Right lobe of liver (tissue), 6 donors: Measurements from ENCODE around the gene TLN1. TPM values are rescaled to one million over a fixed set of nuclear protein-coding genes. Genes with fewer than 3 reads are reported as not detected.

ENCODE experiments used
- ATAC-seq, 4 donors: fragments of 200-7000 bp; cut with Tn5 transposase; one replicate each; pipeline ENCODE4 v1.9.1; 2020; ENCODE audit warnings: mild to moderate bottlenecking in 4 of 4, moderate library complexity in 4 of 4
- DNase-seq, 3 donors: peaks; one replicate each; pipeline ENCODE4 v3.0.0-alpha.2; 2020
- H3K27ac ChIP-seq, 3 donors: fragments of 200-600 bp; one replicate each; pipeline ENCODE4 v1.8.0; 2022
- H3K27me3 ChIP-seq, 2 donors: fragments of 200-600 bp; one replicate each; pipeline ENCODE4 v1.8.0; 2022
- H3K36me3 ChIP-seq, 4 donors: fragments of 200-600 bp; sonication (generic) in 1 of 4; one replicate each; pipeline versions ENCODE4 v1.5.1 to v1.8.0; 2017 to 2022; ENCODE audit warnings: control low read depth in 1 of 4
- H3K4me1 ChIP-seq, 4 donors: fragments of 200-600 bp; sonication (generic) in 1 of 4; one replicate each; pipeline versions ENCODE4 v1.5.1 to v1.8.0; 2017 to 2022; ENCODE audit warnings: control low read depth in 1 of 4
- H3K4me3 ChIP-seq, 3 donors: fragments of 200-600 bp; one replicate each; pipeline ENCODE4 v1.8.0; 2022
- H3K9me3 ChIP-seq, 4 donors: fragments of 200-600 bp; sonication (generic) in 1 of 4; one replicate each; pipeline versions ENCODE4 v1.5.1 to v1.8.0; 2017 to 2022; ENCODE audit warnings: control low read depth in 1 of 4
- POLR2A ChIP-seq: fragments of 450-650 bp; IDR thresholded peaks from one replicate; pipeline ENCODE4 v1.6.1; 2017; ENCODE audit warnings: antibody characterized with exemption, mild to moderate bottlenecking
- whole genome bisulfite sequencing: methylation state at CpG from one replicate; pipeline ENCODE4 v1.1.6; 2018; ENCODE audit warnings: low coverage, low lambda C conversion rate; ENCODE audit not compliant: insufficient coverage; ENCODE audit errors: missing lambda C conversion rate; 5-methylcytosine and 5-hydroxymethylcytosine counted together
- intact Hi-C, 2 donors: fragments of 100-400 bp; cut with DNase I; formaldehyde crosslinking; loops; one replicate each; pipeline versions ENCODE4 v1.11.2 to v1.14.1; 2022
- total RNA-seq, 6 experiments: library from RNA; depleted of rRNA in 2 of 6; stranded (reverse); fragments of >200 nt in 2 of 6; fragmentation: NEBNext Ultra II Directional in 3 of 6; extraction: Animal tissue kit (Norgen Biotek cat#: 25700) in 3 of 6; gene quantifications; one replicate each; pipeline versions ENCODE4 v1.1.0 to v1.2.4, GENCODE V29; 2016 to 2023
- TF ChIP-seq, protein P1 (sequence below), 4 donors: fragments of 200-600 bp in 3 of 4; fragments of 450-650 bp in 1 of 4; IDR thresholded peaks; one replicate each; pipeline versions ENCODE4 v1.5.1 to v1.8.0; 2016 to 2022; ENCODE audit warnings: antibody characterized with exemption in 4 of 4, mild to moderate bottlenecking in 2 of 4
- donor health status: DM: no; HTN: yes; CAD: no.
- donor health status: DM: no; HTN: no; CAD: no.
- donor health status: DM: no; HTN: no; CAD: no.
- donor health status: DM: no; HTN: yes; CAD: no.
- donor health status: DM: no; HTN: yes; CAD: no.

The TLN1 gene
- total RNA-seq, 6 experiments from 2014 or later: 103 to 168 (median 128) TPM

DNA sequence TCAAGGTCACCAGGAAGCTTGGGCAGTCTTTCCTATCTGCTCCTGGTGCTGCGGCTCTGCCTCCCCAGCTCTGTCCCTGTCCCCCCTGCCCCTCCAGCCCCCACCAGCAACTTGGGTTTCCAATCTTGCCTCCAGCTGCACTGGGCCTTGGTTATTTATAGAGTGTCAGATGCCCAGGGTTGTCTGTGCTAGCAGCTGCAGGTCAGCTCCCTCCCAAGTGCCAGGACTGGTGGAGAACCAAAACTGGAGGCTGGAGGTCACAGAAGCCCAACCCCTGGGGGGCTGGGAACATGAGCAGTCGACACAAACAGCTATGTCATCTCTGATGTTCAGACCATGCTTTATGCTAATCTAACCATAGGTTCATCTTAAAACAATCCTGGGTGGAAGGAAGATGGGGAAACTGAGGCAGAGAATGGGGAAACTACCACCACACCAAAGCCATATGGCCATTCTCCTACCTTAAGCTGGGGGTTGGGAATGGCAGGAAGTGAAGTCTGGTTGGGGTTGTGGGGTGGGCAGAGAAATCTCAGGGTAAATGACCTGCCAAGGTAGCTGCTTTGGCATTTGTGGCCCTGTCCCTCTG lies 43.9 kb downstream of the TLN1 start:
- DNase-seq (no peak), ATAC-seq (no peak)
- Histone ChIP-seq H3K27ac (no peak overlapping the region), H3K4me3 (no peak overlapping the region), H3K9me3 (no peaks in the 10 kb centered on the region), H3K4me1 (peaks cover 0 to 2% (median 0%) of the 10 kb centered on the region in 4 donors), H3K27me3 (no peaks in the 10 kb centered on the region), H3K36me3 (no peaks in the 10 kb centered on the region)
- 75% methylated on average over 1 of the region's 2 CpGs for WGBS
- TF ChIP-seq, protein P1, sequence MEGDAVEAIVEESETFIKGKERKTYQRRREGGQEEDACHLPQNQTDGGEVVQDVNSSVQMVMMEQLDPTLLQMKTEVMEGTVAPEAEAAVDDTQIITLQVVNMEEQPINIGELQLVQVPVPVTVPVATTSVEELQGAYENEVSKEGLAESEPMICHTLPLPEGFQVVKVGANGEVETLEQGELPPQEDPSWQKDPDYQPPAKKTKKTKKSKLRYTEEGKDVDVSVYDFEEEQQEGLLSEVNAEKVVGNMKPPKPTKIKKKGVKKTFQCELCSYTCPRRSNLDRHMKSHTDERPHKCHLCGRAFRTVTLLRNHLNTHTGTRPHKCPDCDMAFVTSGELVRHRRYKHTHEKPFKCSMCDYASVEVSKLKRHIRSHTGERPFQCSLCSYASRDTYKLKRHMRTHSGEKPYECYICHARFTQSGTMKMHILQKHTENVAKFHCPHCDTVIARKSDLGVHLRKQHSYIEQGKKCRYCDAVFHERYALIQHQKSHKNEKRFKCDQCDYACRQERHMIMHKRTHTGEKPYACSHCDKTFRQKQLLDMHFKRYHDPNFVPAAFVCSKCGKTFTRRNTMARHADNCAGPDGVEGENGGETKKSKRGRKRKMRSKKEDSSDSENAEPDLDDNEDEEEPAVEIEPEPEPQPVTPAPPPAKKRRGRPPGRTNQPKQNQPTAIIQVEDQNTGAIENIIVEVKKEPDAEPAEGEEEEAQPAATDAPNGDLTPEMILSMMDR (IDR thresholded peaks at IDR 0.05): no peak
- TF ChIP-seq POLR2A: no peak
- intact Hi-C loops: no loop called here

DNA sequence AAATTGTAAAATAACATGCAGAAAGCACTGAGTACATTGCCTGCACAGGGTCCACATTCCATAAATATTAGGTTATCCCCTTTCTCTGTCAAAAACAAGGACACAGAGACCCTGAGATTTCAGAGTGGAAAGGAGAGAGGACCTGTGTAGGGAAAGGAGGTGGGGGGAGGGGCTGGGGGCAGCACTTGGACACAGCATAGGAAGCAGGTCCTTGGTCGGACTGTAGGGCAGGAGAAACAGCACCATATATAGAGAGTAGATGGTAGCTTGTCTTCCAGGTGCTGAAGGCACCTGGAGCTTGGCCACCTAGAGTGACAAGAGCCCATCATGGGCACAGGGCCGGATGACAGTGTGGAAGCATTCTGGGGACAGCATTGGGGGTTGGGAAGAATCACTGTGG lies 44.7 kb downstream of the TLN1 start:
- WGBS: 85% methylated on average over 2 of the region's 2 CpGs
- Histone ChIP-seq H3K27me3 (no peaks in the 10 kb centered on the region), H3K36me3 (no peaks in the 10 kb centered on the region), H3K4me3 (no peak overlapping the region), H3K4me1 (peaks cover 0 to 2% (median 0%) of the 10 kb centered on the region in 4 donors), H3K9me3 (no peaks in the 10 kb centered on the region), H3K27ac (no peak overlapping the region)
- TF ChIP-seq, protein P1 (IDR thresholded peaks at IDR 0.05): no peak
- no peak for TF ChIP-seq POLR2A
- DNase-seq (no peak), ATAC-seq (no peak)
- intact Hi-C loops: no loop called here

DNA sequence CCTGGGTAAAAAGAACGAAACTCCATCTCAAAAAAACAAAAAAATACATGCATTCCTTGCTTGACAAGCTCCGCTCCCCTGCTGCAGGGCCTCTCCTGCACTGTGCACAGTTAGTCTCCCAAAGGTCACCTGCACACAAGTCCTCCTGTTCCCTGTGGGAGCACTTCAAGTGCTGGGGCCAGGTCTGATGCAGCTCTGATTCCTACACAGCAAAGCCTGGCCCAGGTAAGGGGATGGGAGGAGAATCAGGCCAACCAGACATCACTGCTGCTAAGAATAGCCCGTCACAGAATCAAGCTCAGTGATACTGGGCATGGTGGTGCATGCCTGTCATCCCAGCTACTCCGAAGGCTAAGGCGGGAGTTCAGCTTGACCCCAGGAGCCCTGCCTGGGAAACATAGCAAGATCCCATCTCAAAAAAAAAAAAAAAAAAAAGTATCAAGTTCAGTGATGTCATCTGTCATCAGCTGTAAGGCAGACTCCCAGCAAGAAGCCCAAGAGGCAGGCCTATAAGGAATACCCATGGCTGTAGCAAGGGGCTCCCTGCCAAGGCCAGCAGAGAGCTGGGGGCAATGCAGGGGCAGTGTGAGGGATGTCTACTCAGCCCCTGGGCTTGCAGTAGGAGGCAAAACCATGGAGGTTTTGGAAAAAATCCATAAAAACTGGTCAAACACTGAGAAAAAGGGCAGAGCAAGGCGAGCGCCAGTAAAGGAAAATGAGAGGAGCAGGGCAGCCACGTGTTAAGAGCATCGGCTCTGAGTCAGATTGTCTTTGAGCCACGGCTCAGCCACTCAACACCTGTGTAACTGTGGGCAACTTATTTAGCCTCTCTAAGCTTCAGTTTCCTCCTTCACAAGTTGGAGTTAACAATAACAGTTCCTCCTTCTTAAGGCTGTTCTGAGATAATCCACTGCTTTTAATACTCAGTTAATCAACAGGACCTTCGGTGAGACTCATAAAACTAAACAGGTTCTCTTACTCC lies 45.5 kb downstream of the TLN1 start:
- Histone ChIP-seq H3K4me3 (no peak overlapping the region), H3K27me3 (no peaks in the 10 kb centered on the region), H3K4me1 (peaks cover 0 to 2% (median 0%) of the 10 kb centered on the region in 4 donors), H3K27ac (no peak overlapping the region), H3K9me3 (no peaks in the 10 kb centered on the region), H3K36me3 (no peaks in the 10 kb centered on the region)
- intact Hi-C loops: no loop called here
- no peak for DNase-seq
- TF ChIP-seq, protein P1 (IDR thresholded peaks at IDR 0.05): no peak
- TF ChIP-seq POLR2A: no peak
- no peak for ATAC-seq
- 79% methylated on average over 7 of the region's 11 CpGs for WGBS

DNA sequence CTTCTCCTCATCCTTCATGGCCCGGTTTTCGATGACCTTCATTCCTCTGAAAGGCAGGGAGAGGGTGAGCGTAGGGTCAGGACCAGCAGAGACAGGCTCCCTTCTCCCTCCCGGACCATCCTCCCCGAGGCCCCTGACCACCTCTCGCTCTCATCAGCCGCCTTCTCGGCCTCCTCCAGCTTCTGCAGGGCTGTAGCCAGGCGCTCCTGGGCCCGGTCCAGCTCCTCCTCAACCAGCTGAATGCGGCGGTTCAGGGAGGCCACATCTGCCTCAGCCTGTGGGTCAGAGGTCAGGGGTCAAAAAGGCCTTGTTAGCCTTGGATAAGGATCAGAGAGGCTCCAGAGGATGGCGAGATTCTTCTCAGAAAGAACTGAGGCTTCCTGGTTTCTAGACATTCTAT lies 46.5 kb downstream of the TLN1 start:
- DNase-seq: peak in 1 of 3 donors; percentile 15
- no peak overlapping the region for H3K4me3 ChIP-seq
- H3K36me3 ChIP-seq: no peaks in the 10 kb centered on the region
- TF ChIP-seq, protein P1 (IDR thresholded peaks at IDR 0.05): no peak
- TF ChIP-seq POLR2A: no peak
- no peaks in the 10 kb centered on the region for H3K27me3 ChIP-seq
- H3K4me1 ChIP-seq: peaks cover 0 to 2% (median 0%) of the 10 kb centered on the region in 4 donors
- ATAC-seq: peak in 3 of 4 donors; percentile 14 to 66 (median 34)
- intact Hi-C loops: no loop called here
- WGBS: 41% methylated on average over 5 of the region's 13 CpGs
- H3K27ac ChIP-seq: no peak overlapping the region
- no peaks in the 10 kb centered on the region for H3K9me3 ChIP-seq
